GM10248 (cell line): Measurements from ENCODE around the gene ZBTB45.
A peak's percentile ranks its signal among the peaks of the same experiment; 100 is the strongest.
"Not testable (repeated sequence)": the region's sequence is repeated elsewhere in the genome, so short reads cannot be mapped to it uniquely, and the experiment has no call there.

ENCODE experiments used
- CTCF ChIA-PET: fragments of 300-600 bp; sonication (Branson Sonifier 250); formaldehyde crosslinking; extraction: SDS; loops from one replicate; lab custom pipeline; 2021; ENCODE audit warnings: antibody characterized with exemption; lab: Yijun Ruan, JAX
- POLR2A ChIA-PET: fragments of 350-650 bp; sonication (Branson Sonifier 250); formaldehyde crosslinking; extraction: SDS; loops from one replicate; lab custom pipeline; 2020; ENCODE audit warnings: antibody characterized with exemption; lab: Yijun Ruan, JAX
- DNase-seq: peaks from one replicate; pipeline ENCODE4 v3.0.0; 2012; ENCODE audit errors: extremely low spot score
- CTCF ChIP-seq: IDR thresholded peaks from 2 replicates; pipeline ENCODE4 v1.5.1; 2012; ENCODE audit warnings: mild to moderate bottlenecking, low read depth; ENCODE audit errors: extremely low read depth, missing control alignments, control extremely low read depth

ZBTB45 gene

GRCh38 chr19:58476498-58477015 lies 43.1 kb downstream of the ZBTB45 start:
- no peak for TF ChIP-seq CTCF
- peak; percentile 29 for DNase-seq
- ChIA-PET POLR2A (no interaction called here), CTCF (interaction anchor here (1.7 kb wide), 1 partner anchor 12 kb away, joined by 3 read pairs; no protein-coding TSS in a partner anchor)

GRCh38 chr19:58475714-58476497 lies 43.7 kb downstream of the ZBTB45 start, which contains the start of gene ZNF446:
Gene ZNF446 (plus strand): TSS chr19:58476352. CDS start chr19:58477219, 867 bp downstream.
- peak; percentile 95 for DNase-seq
- POLR2A ChIA-PET: no interaction called here
- CTCF ChIA-PET: interaction anchor here (1.2 to 1.7 kb wide), 3 partner anchors 10 to 44 kb away, joined by 3 to 4 read pairs (median 3); partner anchors contain the start of gene ZBTB45
- no peak for TF ChIP-seq CTCF

- no peak for TF ChIP-seq CTCF
- DNase-seq: no peak
- CTCF ChIA-PET: interaction anchor here (1.2 to 1.7 kb wide), 3 partner anchors 9 to 45 kb away, joined by 3 to 4 read pairs (median 3); partner anchors contain the start of gene ZBTB45
- POLR2A ChIA-PET: no interaction called here
Measured at GRCh38 chr19:58474997-58475713, 44.5 kb downstream of the ZBTB45 start.

GRCh38 chr19:58474291-58474996 lies 45.2 kb downstream of the ZBTB45 start:
- ChIA-PET POLR2A (interaction anchor here (0.6 kb wide), 1 partner anchor 10 kb away, joined by 4 read pairs; no protein-coding TSS in a partner anchor), CTCF (interaction anchor here (1.1 to 1.7 kb wide), 4 partner anchors 8 to 45 kb away, joined by 3 read pairs; partner anchors contain the start of gene ZBTB45)
- TF ChIP-seq CTCF: no peak
- DNase-seq: no peak

- TF ChIP-seq CTCF: no peak
- POLR2A ChIA-PET: interaction anchor here (0.6 kb wide), 1 partner anchor 9 kb away, joined by 4 read pairs; no protein-coding TSS in a partner anchor
- CTCF ChIA-PET: interaction anchor here (1.1 to 1.4 kb wide), 2 partner anchors 15 to 40 kb away, joined by 3 read pairs; no protein-coding TSS in a partner anchor
- DNase-seq: no peak
Measured at GRCh38 chr19:58473775-58474174, 45.8 kb downstream of the ZBTB45 start.

- CTCF ChIA-PET: interaction anchor here (1.7 kb wide), 1 partner anchor 10 kb away, joined by 4 read pairs; no protein-coding TSS in a partner anchor
- POLR2A ChIA-PET: no interaction called here
Measured at GRCh38 chr19:58471736-58472135, 47.9 kb downstream of the ZBTB45 start.

GRCh38 chr19:58470837-58471543 lies 48.6 kb downstream of the ZBTB45 start:
- CTCF ChIA-PET: interaction anchor here (1.6 to 1.7 kb wide), 2 partner anchors 9 to 1064 kb away, joined by 3 to 4 read pairs; no protein-coding TSS in a partner anchor
- POLR2A ChIA-PET, DNase-seq: not testable (repeated sequence)

More at GRCh38 chr19:58471736-58472135, 47.9 kb downstream of the ZBTB45 start:
- no peak for TF ChIP-seq CTCF
- no peak for DNase-seq
